ENCODE measurements around the gene ZC3HAV1L.
A peak's percentile ranks its signal among the peaks of the same experiment; 100 is the strongest.
"Not testable (repeated sequence)": the region's sequence is repeated elsewhere in the genome, so short reads cannot be mapped to it uniquely, and the experiment has no call there.

ZC3HAV1L gene

DNA sequence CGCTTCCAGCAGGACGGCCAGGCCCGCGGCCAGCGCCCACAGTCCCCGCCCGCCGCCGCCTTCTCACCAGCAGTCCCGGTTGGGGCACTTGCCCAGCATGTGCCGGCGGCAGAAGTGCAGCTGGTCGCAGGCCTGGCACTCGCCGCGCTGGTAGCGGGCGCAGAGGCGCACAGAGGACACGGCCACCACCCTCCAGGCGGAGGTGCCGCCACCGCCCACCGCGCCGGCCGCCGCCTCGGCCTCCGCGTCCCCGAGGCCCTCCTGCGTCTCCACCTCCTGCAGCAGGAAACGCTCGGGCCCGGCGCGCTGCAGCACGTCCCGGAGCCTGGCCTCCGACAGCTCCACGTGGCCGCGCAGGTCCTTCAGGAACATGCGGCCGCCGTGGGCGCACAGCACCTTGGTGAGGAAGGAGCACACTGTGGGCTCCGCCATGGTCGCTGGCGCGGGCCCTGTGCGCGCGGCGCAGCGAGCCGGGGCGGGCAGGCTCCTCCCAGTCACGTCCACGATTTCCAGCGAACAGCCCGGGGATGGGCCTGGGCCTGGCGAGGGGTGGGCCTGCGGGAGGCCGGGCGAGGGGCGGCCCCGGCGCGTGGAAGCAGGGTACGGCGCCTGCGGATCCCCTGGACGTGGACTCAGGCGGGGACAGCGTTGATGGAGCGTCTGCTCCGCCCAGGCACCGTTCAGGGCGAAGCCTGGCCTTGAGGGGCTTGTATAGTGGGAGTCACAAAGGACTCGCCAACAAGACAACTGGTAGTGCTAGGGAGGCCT lies at the start of gene ZC3HAV1L:
TSS of gene ZC3HAV1L (minus strand) at position 457 of the 768 bp plus-strand sequence. CDS start at position 432, 25 bp downstream.
- DNase-seq = peak; percentile 54

DNA sequence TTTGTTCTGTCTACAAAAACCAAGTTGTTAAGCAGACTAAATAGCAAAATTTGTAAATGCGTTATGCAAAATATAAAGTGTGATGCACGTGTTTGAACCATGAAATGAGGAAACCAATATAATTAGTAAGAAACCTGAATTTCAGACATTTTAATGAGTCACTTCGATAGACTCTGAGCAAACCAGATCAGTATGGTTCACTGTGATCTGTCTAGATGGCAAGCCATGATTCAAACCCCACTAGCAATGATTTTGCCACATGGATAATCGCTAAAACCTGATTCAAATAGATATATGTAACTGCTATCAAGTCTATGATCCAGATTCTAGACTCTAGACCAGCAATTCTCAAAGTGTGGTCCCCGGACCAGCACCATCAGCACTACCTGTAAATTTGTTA lies 48.9 kb upstream of the ZC3HAV1L start:
- no peak for DNase-seq

- no peak for DNase-seq
Observed at GRCh38 chr7:139081584-139081983, 45.7 kb upstream of the ZC3HAV1L start.

DNA sequence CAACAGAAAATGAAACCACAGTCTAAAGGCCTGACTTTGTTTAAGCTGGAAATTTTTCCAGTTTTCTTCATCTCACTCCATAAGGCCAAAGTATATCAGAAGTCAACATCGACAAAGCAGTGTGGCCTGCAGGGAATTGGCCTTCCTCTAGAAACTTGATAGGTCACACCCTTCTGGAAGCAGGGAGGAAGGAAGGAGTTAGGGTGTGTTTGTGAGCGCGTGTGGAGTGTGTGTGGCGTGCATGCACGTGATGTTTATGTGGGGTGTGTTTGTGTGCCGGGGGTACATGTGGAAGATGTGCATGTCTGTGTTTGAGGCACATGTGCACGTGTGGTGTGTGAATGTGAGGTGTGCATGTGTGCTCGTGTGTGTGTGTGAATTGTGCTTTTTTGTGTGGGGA lies 45.1 kb upstream of the ZC3HAV1L start:
- DNase-seq = no peak

DNA sequence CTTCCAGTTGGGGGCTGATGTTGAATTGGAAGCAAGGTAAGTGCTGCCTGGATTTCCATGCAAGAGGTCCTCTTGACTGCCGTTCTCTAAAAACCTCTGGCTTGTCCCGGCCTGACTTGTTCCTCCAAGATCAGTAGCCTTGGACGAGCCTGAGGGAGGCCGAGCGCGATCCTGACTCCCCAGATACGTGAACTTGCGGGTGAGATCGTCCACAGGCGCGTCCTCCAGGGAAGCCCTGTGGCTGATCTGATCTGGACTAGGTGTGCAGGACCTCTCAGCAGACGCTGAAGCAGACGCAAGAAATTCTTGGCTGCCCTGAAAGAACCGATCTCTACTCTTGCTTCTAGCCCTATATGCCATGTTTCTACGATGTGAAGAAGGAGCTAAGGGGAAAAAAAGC lies 44.0 kb upstream of the ZC3HAV1L start:
- DNase-seq = no peak

GRCh38 chr7:139078911-139079310 lies 43.1 kb upstream of the ZC3HAV1L start:
- no peak for DNase-seq

GRCh38 chr7:139078399-139078798 lies 42.6 kb upstream of the ZC3HAV1L start:
- no peak for DNase-seq

- not testable (repeated sequence) for DNase-seq
Observed at GRCh38 chr7:139077706-139078105, 41.9 kb upstream of the ZC3HAV1L start.

DNA sequence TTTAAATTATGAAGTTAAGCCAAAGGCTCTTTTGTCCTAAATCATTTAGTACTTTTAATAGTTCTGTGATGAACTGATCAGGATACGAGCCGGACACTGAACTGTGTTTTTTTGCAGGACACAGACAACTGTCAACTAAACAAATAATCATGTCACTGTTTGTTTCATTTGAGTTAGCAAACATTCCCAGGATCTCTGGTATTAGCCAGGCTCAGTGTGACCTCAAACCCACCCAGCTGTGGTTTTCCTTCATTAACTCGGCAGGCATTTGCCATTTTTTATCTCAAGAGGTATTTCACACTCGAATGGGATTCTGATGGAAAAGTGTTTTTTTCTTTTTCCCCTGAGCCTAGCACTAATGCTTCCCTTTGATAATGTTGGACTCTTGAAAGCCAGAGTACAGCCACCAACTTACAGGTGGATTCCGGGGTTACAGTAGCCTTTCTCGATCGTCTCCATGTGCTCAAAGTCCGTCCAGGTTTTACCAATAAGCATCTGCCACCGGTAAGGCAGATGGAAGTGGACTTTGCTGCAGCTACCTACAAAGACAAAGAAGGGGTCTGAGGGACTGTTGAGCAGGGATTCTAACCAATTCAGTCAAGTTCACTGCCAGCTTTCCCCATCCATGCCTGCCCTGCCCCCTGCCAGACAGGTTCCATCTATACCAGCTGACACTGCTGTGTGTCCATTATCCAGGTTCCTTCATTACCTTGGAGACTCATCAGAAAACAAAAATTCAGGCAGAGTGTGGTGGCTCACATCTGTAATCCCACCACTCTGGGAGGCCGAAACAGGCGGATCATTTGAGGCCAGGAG lies 40.2 kb upstream of the ZC3HAV1L start:
- DNase-seq = no peak

GRCh38 chr7:139075031-139075652 lies 39.3 kb upstream of the ZC3HAV1L start:
- DNase-seq = peak; percentile 62

DNA sequence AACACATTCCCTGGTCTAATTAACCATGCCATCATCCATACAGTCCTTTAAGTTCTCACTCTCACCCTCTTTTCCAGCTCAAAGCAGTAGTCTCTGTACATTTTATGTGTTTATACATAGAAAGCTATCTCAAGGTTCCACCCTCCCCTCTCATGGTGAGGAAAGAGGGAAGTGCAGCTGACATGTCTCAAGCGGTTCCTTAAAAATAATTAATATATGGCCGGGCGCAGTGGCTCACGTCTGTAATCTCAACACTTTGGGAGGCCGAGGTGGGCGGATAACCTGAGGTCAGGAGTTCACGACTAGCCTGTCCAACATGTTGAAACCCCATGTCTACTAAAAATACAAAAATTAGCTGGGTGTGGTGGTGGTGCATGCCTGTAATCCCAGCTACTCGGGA lies 37.0 kb upstream of the ZC3HAV1L start:
- no peak for DNase-seq

DNA sequence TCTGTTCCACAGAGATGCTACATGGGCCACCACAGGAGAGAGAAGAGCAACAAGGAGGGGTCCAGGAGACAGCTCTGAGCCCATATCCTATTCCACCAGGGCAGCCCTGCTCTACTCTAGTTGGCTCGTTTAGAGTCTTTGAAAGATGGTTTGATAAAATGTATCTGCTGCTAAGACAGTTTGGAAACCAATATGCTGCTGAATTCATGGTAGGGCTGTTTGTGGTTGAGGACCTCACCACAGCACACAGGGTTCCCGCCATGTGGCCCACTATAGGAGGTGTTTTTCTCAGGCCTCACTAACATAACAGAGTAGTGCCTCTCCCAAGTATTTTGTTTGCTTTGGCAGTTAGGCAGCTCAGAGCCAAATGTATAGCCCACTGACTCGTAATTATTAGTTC lies 35.8 kb upstream of the ZC3HAV1L start:
- no peak for DNase-seq

GRCh38 chr7:139068544-139069399 lies 32.9 kb upstream of the ZC3HAV1L start:
- no peak for DNase-seq

- DNase-seq = no peak
Observed at GRCh38 chr7:139066315-139066714, 30.5 kb upstream of the ZC3HAV1L start.

- no peak for DNase-seq
Observed at GRCh38 chr7:139065323-139065722, 29.5 kb upstream of the ZC3HAV1L start.

GRCh38 chr7:139061416-139061815 lies 25.6 kb upstream of the ZC3HAV1L start:
- DNase-seq = no peak

- DNase-seq = no peak
Observed at GRCh38 chr7:139060695-139061237, 24.9 kb upstream of the ZC3HAV1L start.

GRCh38 chr7:139059905-139060304 lies 24.1 kb upstream of the ZC3HAV1L start:
- no peak for DNase-seq

DNA sequence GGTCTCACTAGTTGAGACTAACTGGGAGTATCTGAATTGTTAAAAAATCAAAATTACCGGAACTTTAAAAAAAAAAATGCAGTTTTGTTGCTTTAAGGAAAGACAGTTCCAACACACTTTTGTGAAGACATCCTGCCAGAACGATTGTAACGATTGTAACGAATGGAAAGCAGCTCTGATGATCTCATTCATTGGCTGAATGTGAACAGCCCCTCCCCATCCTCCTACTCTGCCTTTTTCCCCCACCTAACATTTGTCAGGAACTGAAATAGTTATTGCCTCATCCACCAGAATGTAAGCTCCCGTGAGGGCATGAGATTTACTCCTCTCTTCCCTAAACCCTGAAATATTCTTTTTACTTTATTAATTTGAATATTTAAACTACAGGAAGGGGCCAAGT lies 23.1 kb upstream of the ZC3HAV1L start:
- no peak for DNase-seq

- DNase-seq = no peak
Observed at GRCh38 chr7:139055674-139056073, 19.8 kb upstream of the ZC3HAV1L start.

GRCh38 chr7:139054656-139055055 lies 18.8 kb upstream of the ZC3HAV1L start:
- not testable (repeated sequence) for DNase-seq

GRCh38 chr7:139054101-139054500 lies 18.3 kb upstream of the ZC3HAV1L start:
- DNase-seq = no peak

Data from activated T-cell treated with anti-CD3 and anti-CD28 coated beads, Interleukin-2, amount 50 U/mL, for 1 hour (primary cell).